Activated CD8-positive, alpha-beta memory T cell treated with anti-CD3 and anti-CD28 coated beads, Interleukin-2, amount 50 U/mL, for 48 hours (primary cell): ENCODE measurements around the gene SHQ1.

Experiments used
- DNase-seq: peaks from one replicate; pipeline ENCODE4 v3.0.0-alpha.2; 2020

SHQ1 gene

GRCh38 chr3:72702997-72703396, 145.2 kb downstream of the SHQ1 start:
- no peak for DNase-seq

GRCh38 chr3:72702390-72702789, 145.9 kb downstream of the SHQ1 start:
- DNase-seq, result no peak

GRCh38 chr3:72700106-72700505, 148.1 kb downstream of the SHQ1 start:
- DNase-seq, result no peak

GRCh38 chr3:72699631-72700030, 148.6 kb downstream of the SHQ1 start:
- no peak for DNase-seq
